Gastroesophageal sphincter (tissue), 4 donors: ENCODE results near the gene ASTE1. TPM values are rescaled to one million over a fixed set of nuclear protein-coding genes. Genes with fewer than 3 reads are reported as not detected.

Experiments
- ATAC-seq: fragments of 150-250 bp; one replicate; pipeline ENCODE4 v1.9.1; 2016; ENCODE audit warnings: mild to moderate bottlenecking, moderate library complexity
- H3K27ac ChIP-seq, 4 donors: fragments of 200-600 bp; sonication (generic) in 3 of 4; 1 replicate in 3 of 4; 2 replicates in 1 of 4; pipeline ENCODE4 v1.5.1; 2016 to 2019
- H3K27me3 ChIP-seq: fragments of 200-600 bp; sonication (generic); one replicate; pipeline ENCODE4 v1.5.1; 2019
- H3K36me3 ChIP-seq, 2 donors: fragments of 200-600 bp; sonication (generic); one replicate each; pipeline ENCODE4 v1.5.1; 2019; ENCODE audit warnings: control low read depth in 1 of 2
- H3K4me1 ChIP-seq, 3 donors: fragments of 200-600 bp; sonication (generic); 1 replicate in 2 of 3; 2 replicates in 1 of 3; pipeline ENCODE4 v1.5.1; 2016 to 2019; ENCODE audit warnings: control low read depth in 2 of 3
- H3K4me3 ChIP-seq, 2 donors: fragments of 200-600 bp; sonication (generic); one replicate each; pipeline ENCODE4 v1.5.1; 2019; ENCODE audit warnings: mild to moderate bottlenecking in 1 of 2, moderate library complexity in 1 of 2
- H3K9me3 ChIP-seq, 3 donors: fragments of 200-600 bp; sonication (generic); one replicate each; pipeline ENCODE4 v1.5.1; 2017 to 2019; ENCODE audit warnings: control low read depth in 2 of 3
- CTCF ChIP-seq, 4 experiments: fragments of 200-600 bp in 2 of 4; fragments of 450-650 bp in 2 of 4; sonication (generic) in 1 of 4; IDR thresholded peaks; one replicate each; pipeline ENCODE4 v1.5.1; 2017 to 2019; ENCODE audit warnings: antibody characterized with exemption in 4 of 4, mild to moderate bottlenecking in 2 of 4, moderate library complexity in 2 of 4
- EP300 ChIP-seq: sonication (generic); formaldehyde crosslinking; IDR thresholded peaks from one replicate; pipeline ENCODE4 v1.6.1; 2017; ENCODE audit warnings: antibody characterized with exemption, mild to moderate bottlenecking
- POLR2A ChIP-seq, 2 donors: fragments of 450-650 bp; IDR thresholded peaks; one replicate each; pipeline ENCODE4 v1.6.1; 2017; ENCODE audit warnings: antibody characterized with exemption in 2 of 2, mild to moderate bottlenecking in 2 of 2, moderate library complexity in 1 of 2
- POLR2AphosphoS5 ChIP-seq: sonication (generic); formaldehyde crosslinking; IDR thresholded peaks from one replicate; pipeline ENCODE4 v1.6.1; 2017; ENCODE audit warnings: antibody characterized with exemption
- WGBS, 2 donors: methylation state at CpG; one replicate each; pipeline ENCODE4 v1.1.5; 2018; ENCODE audit warnings: low coverage in 1 of 2; 5-methylcytosine and 5-hydroxymethylcytosine counted together
- total RNA-seq, 4 donors: library from RNA; depleted of rRNA; stranded (reverse); fragments of >200 nt; gene quantifications; one replicate each; pipeline ENCODE4 v1.1.0, GENCODE V29; 2016

The ASTE1 gene
- total RNA-seq, 4 donors from 2014 or later: 3.0 to 4.8 (median 4.0) TPM

- no peak overlapping the region for H3K4me3 ChIP-seq
- H3K4me1 ChIP-seq: no peaks in the 10 kb centered on the region
- no peaks in the 10 kb centered on the region for H3K27me3 ChIP-seq
- H3K27ac ChIP-seq: no peak overlapping the region
- TF ChIP-seq POLR2AphosphoS5: no peak
- no peak for TF ChIP-seq POLR2A (IDR thresholded peaks at IDR 0.05)
- no peak for TF ChIP-seq EP300
- no peak for TF ChIP-seq CTCF (IDR thresholded peaks at IDR 0.05)
- 89 to 100% methylated on average over 2 of the region's 2 CpGs for WGBS, 2 donors
- peaks cover 0 to 71% of the 10 kb centered on the region in 2 donors for H3K36me3 ChIP-seq
- ATAC-seq: no peak
- no peaks in the 10 kb centered on the region for H3K9me3 ChIP-seq
Observed at GRCh38 chr3:130969621-130970020, 57.0 kb downstream of the ASTE1 start.

DNA sequence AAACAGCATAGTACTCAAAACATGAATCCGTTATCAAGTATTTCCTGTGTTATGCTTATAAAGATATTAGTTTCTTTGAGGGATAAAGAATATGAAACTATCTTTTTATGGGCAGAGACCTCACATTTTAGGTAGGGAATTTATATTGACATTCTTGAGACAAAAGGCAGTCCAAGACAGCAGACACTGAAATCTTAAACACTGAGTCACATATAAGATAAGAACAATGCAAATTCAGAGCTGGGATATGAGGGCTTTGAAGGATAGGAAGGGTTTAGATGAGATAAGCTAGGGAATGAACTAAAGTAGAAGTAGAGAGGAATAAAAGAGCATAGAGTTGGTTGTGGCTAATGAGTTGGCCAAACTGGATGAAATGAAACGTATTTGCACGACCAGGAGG is 58.4 kb downstream of the ASTE1 start:
- 94 to 100% methylated on average over 2 to 3 of the region's 3 CpGs for WGBS, 2 donors
- H3K9me3 ChIP-seq: no peaks in the 10 kb centered on the region
- no peak for ATAC-seq
- H3K4me3 ChIP-seq: no peak overlapping the region
- H3K27me3 ChIP-seq: no peaks in the 10 kb centered on the region
- no peak overlapping the region for H3K27ac ChIP-seq
- H3K36me3 ChIP-seq: peaks cover 0 to 82% of the 10 kb centered on the region in 2 donors
- H3K4me1 ChIP-seq: no peaks in the 10 kb centered on the region
- TF ChIP-seq POLR2AphosphoS5: no peak
- TF ChIP-seq POLR2A (IDR thresholded peaks at IDR 0.05): no peak
- TF ChIP-seq EP300: no peak
- TF ChIP-seq CTCF (IDR thresholded peaks at IDR 0.05): no peak

- no peak overlapping the region for H3K4me3 ChIP-seq
- WGBS, 2 donors: 94 to 100% methylated on average over 2 of the region's 2 CpGs
- peaks cover 0 to 81% of the 10 kb centered on the region in 2 donors for H3K36me3 ChIP-seq
- no peaks in the 10 kb centered on the region for H3K4me1 ChIP-seq
- no peak for TF ChIP-seq EP300
- no peak for TF ChIP-seq POLR2AphosphoS5
- TF ChIP-seq CTCF (IDR thresholded peaks at IDR 0.05): no peak
- no peak for TF ChIP-seq POLR2A (IDR thresholded peaks at IDR 0.05)
- H3K9me3 ChIP-seq: no peaks in the 10 kb centered on the region
- no peaks in the 10 kb centered on the region for H3K27me3 ChIP-seq
- H3K27ac ChIP-seq: no peak overlapping the region
- no peak for ATAC-seq
Observed at GRCh38 chr3:130967281-130967680, 59.3 kb downstream of the ASTE1 start.

DNA sequence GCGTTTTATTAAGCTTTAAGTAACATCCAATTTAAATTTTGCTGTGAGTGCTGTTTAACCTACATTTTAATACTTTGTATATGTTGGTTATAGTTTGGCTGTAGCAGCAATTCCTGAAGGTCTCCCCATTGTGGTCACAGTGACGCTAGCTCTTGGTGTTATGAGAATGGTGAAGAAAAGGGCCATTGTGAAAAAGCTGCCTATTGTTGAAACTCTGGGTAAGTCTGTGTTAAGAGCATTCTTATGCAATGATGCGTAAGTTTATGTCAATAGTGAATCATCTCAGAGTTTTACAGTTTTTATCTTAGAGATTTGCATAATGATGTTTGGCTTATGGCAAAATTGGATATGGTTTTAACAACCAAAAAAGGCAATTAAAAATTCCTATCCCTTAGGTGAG is 62.7 kb downstream of the ASTE1 start:
- Histone ChIP-seq H3K36me3 (peaks cover 0 to 80% of the 10 kb centered on the region in 2 donors), H3K4me3 (no peak overlapping the region)
- WGBS, 2 donors: 90 to 97% methylated on average over 3 of the region's 3 CpGs

More for the DNA sequence above, 62.7 kb downstream of the ASTE1 start:
- TF ChIP-seq EP300 (no peak), POLR2A (IDR thresholded peaks at IDR 0.05) (no peak), POLR2AphosphoS5 (no peak), CTCF (IDR thresholded peaks at IDR 0.05) (no peak)
- Histone ChIP-seq H3K4me1 (no peaks in the 10 kb centered on the region), H3K27ac (no peak overlapping the region), H3K27me3 (no peaks in the 10 kb centered on the region), H3K9me3 (no peaks in the 10 kb centered on the region)
- ATAC-seq: no peak

Other genes with a start within 250 kb of the ASTE1 start
- gene ATP2C1, start 132.7 kb downstream of the ASTE1 start, total RNA-seq: 10 to 100 TPM; 36.7 to 56.6 (median 44.8) TPM
- gene NEK11, start 52 bp upstream of the ASTE1 start, total RNA-seq: 10 to 100 TPM in 1 of 4 donors, 1 to 10 TPM in 3; 4.4 to 19.1 (median 6.0) TPM